Subcutaneous adipose tissue (tissue), 4 donors: ENCODE data around the gene GNAI3. TPM values are rescaled to one million over a fixed set of nuclear protein-coding genes. Genes with fewer than 3 reads are reported as not detected.

ENCODE experiments used
- CTCF ChIP-seq: fragments of 450-650 bp; IDR thresholded peaks from one replicate; pipeline ENCODE4 v1.5.1; 2016; ENCODE audit warnings: low read depth, mild to moderate bottlenecking, control low read depth, antibody characterized with exemption, moderate library complexity
- small RNA-seq: library from RNA; depleted of rRNA; stranded (forward); fragments of <200 nt; gene quantifications from one replicate; pipeline ENCODE3, GENCODE V24; 2016
- total RNA-seq, 4 donors: library from RNA; depleted of rRNA; stranded (reverse); fragments of >200 nt; gene quantifications; one replicate each; pipeline ENCODE4 v1.1.0, GENCODE V29; 2016

GNAI3 gene
- total RNA-seq, 4 donors from 2014 or later: 5.7 to 9.1 (median 7.9) TPM

- no peak for TF ChIP-seq CTCF
Measured at GRCh38 chr1:109661391-109661790, 113.0 kb downstream of the GNAI3 start.

- no peak for TF ChIP-seq CTCF
Measured at GRCh38 chr1:109664671-109665070, 116.3 kb downstream of the GNAI3 start.

GRCh38 chr1:109667452-109668122 is 119.2 kb downstream of the GNAI3 start, which contains the start of gene GSTM2:
Gene GSTM2, plus strand, starts transcription at chr1:109668057. Its CDS starts 59 bp downstream, at chr1:109668116.
- TF ChIP-seq CTCF: no peak

Small RNA genes within 50 kb of the gene (small RNA-seq; reads per million reads assigned to genes)
- gene RNU6V: not detected

Other genes with a start within 250 kb of the GNAI3 start
- gene MYBPHL, start 241.6 kb upstream of the GNAI3 start, total RNA-seq: not detected
- gene SORT1, start 150.7 kb upstream of the GNAI3 start, total RNA-seq: 100 to 1,000 TPM; 126 to 140 (median 130) TPM
- 10 to 100 TPM; 15.1 to 46.0 (median 30.3) TPM for gene PSMA5, start 122.2 kb upstream of the GNAI3 start, total RNA-seq
- 1 to 10 TPM in 1 of 4 donors, under 1 TPM in 3; 0.22 to 1.3 (median 0.83) TPM for gene SYPL2, start 82.1 kb upstream of the GNAI3 start, total RNA-seq
- 1 to 10 TPM; 2.4 to 3.1 (median 2.8) TPM for gene ATXN7L2, start 64.7 kb upstream of the GNAI3 start, total RNA-seq
- 1 to 10 TPM; 4.0 to 6.6 (median 5.5) TPM for gene CYB561D1, start 54.5 kb upstream of the GNAI3 start, total RNA-seq
- 1 to 10 TPM; 2.6 to 5.4 (median 3.4) TPM for gene AMIGO1, start 38.9 kb upstream of the GNAI3 start, total RNA-seq
- gene GPR61, start 8.7 kb upstream of the GNAI3 start, total RNA-seq: not detected
- not detected for gene GNAT2, start 71.0 kb downstream of the GNAI3 start, total RNA-seq
- gene AMPD2, start 71.2 kb downstream of the GNAI3 start, total RNA-seq: 10 to 100 TPM; 20.2 to 27.9 (median 25.3) TPM
- 10 to 100 TPM; 16.7 to 35.0 (median 20.9) TPM for gene GSTM4, start 107.5 kb downstream of the GNAI3 start, total RNA-seq
- 10 to 100 TPM; 38.0 to 87.8 (median 58.4) TPM for gene GSTM2, start 119.4 kb downstream of the GNAI3 start, total RNA-seq
- gene GSTM1, start 139.2 kb downstream of the GNAI3 start, total RNA-seq: 10 to 100 TPM in 1 of 4 donors, not detected in 3; 42.7 TPM
- gene GSTM5, start 163.6 kb downstream of the GNAI3 start, total RNA-seq: 1 to 10 TPM; 2.8 to 5.7 (median 3.5) TPM
- gene GSTM3, start 192.4 kb downstream of the GNAI3 start, total RNA-seq: 10 to 100 TPM; 38.2 to 62.8 (median 45.7) TPM
- gene EPS8L3, start 215.3 kb downstream of the GNAI3 start, total RNA-seq: not detected